Measurements from ENCODE around the gene LCN10. TPM values are rescaled to one million over a fixed set of nuclear protein-coding genes. Genes with fewer than 3 reads are reported as not detected.

The LCN10 gene
- total and polyA plus RNA-seq, 2 donors (not counting 3 experiments of a cell fraction or from before 2014, with no cell fraction given) = not detected

- BruUV-seq (replicated peaks) = no TSS peak
- Histone ChIP-seq H3K4me3 (replicated peaks in 1 of 3; ENCODE audit: insufficient read depth in 1 of 3, low read depth in 1 of 3, low read length in 3 of 3) (no peak overlapping the region), H3K4me2 (ENCODE audit: insufficient read depth, low read length) (no peak overlapping the region), H3K9me1 (replicated peaks; ENCODE audit: control insufficient read depth, extremely low read depth, insufficient read depth, low read length) (no peaks in the 10 kb centered on the region), H3K79me2 (ENCODE audit: control insufficient read depth, insufficient read depth, low read length) (peaks cover 75% of the 10 kb centered on the region), H3K36me3 (ENCODE audit: control insufficient read depth in 2 of 2, extremely low read depth in 1 of 2, insufficient read depth in 2 of 2, low read length in 2 of 2) (peaks cover 12 to 41% of the 10 kb centered on the region in 2 experiments), H3K27ac (ENCODE audit: insufficient read depth, low read depth, low read length) (peak overlapping the region; percentile 3), H2AFZ (ENCODE audit: low read depth, low read length) (no peak overlapping the region), H3K27me3 (ENCODE audit: control insufficient read depth in 2 of 2, insufficient read depth in 2 of 2, low read length in 2 of 2) (no peaks in the 10 kb centered on the region), H4K20me1 (replicated peaks; ENCODE audit: control insufficient read depth, extremely low read depth, insufficient read depth, low read length) (no peaks in the 10 kb centered on the region), H3K9ac (replicated peaks; ENCODE audit: extremely low read depth, insufficient read depth, low read length) (no peak overlapping the region), H3K4me1 (ENCODE audit: control insufficient read depth, extremely low read depth, insufficient read depth, low read length) (peaks cover 65% of the 10 kb centered on the region), H3K9me3 (replicated peaks; ENCODE audit: control insufficient read depth, insufficient read depth, low read length) (no peaks in the 10 kb centered on the region)
- ChIA-PET POLR2A (interaction anchor here (1.0 to 1.6 kb wide), 2 partner anchors 9 to 48 kb away, joined by 3 to 9 read pairs; no protein-coding TSS in a partner anchor), CTCF (interaction anchor here (1.1 kb wide), 1 partner anchor 9 kb away, joined by 3 read pairs; no protein-coding TSS in a partner anchor)
- TF ChIP-seq JUN (IDR thresholded peaks at IDR 0.05; ENCODE audit: borderline replicate concordance, insufficient read depth, insufficient read length, low read depth) = no peak
- peak; percentile 53 for TF ChIP-seq POLR2AphosphoS5 (IDR thresholded peaks at IDR 0.05; ENCODE audit: insufficient read depth, low read depth, low read length)
- no peak for TF ChIP-seq MAX (IDR thresholded peaks at IDR 0.05; ENCODE audit: insufficient read depth, insufficient read length)
- TF ChIP-seq POLR2A (IDR thresholded peaks at IDR 0.05; ENCODE audit: low read depth, low read length) = peak; percentile 35
- TF ChIP-seq GATA2 (IDR thresholded peaks at IDR 0.05; ENCODE audit: insufficient read depth, insufficient read length, low read depth, low read length) = no peak
- TF ChIP-seq FOS (IDR thresholded peaks at IDR 0.05; ENCODE audit: borderline replicate concordance, insufficient read depth, low read length) = no peak
- TF ChIP-seq MYC (IDR thresholded peaks at IDR 0.05; ENCODE audit: low read depth, low read length) = no peak
- dilution Hi-C loops (cut with MboI; ENCODE audit: extremely low pct_ligation_motif_present, low sequenced_read_pairs) = no loop called here
- intact Hi-C loops (cut with micrococcal nuclease) = no loop called here
- FAIRE-seq (no peak), DNase-seq (ENCODE audit: low read depth, low spot score) (peak; percentile 16)
These were observed 20.4 kb downstream of the LCN10 start for GRCh38 chr9:136722093-136722968.
